Spleen (tissue), 7 donors: Measurements from ENCODE around the gene PRR3.
"Not testable (repeated sequence)": the region's sequence is repeated elsewhere in the genome, so short reads cannot be mapped to it uniquely, and the experiment has no call there.

ENCODE experiments used
- CTCF ChIP-seq, 11 experiments: fragments of 200-600 bp in 7 of 11; fragments of 450-650 bp in 4 of 11; sonication (generic) in 4 of 11; IDR thresholded peaks in 8 of 11; conservative IDR thresholded peaks in 3 of 11; 1 replicate in 7 of 11; 2 replicates in 4 of 11; pipeline versions ENCODE4 v1.4.0 to v1.8.0; 2016 to 2021; ENCODE audit warnings: antibody characterized with exemption in 11 of 11, inconsistent platforms in 4 of 11, mild to moderate bottlenecking in 1 of 11
- POLR2AphosphoS5 ChIP-seq, 3 donors: sonication (generic); formaldehyde crosslinking; IDR thresholded peaks; one replicate each; pipeline ENCODE4 v1.5.1; 2017; ENCODE audit warnings: antibody characterized with exemption in 3 of 3
- donor health status: DM: no; HTN: no; CAD: no; lungs with moderate emphysema.
- donor health status: DM: no; HTN: no; CAD: no.
- donor health status: DM: no; HTN: no; CAD: no.

GRCh38 chr6:30518505-30519145 lies 38.5 kb upstream of the PRR3 start:
- not testable (repeated sequence) for TF ChIP-seq POLR2AphosphoS5 (IDR thresholded peaks at IDR 0.05); CTCF (IDR thresholded peaks at IDR 0.05 in 8 of 11, conservative IDR thresholded peaks at IDR 0.05 in 3 of 11)
